GM12864 (cell line): ENCODE data around the gene SMAD4.

Experiments used
- DNase-seq: peaks from one replicate; pipeline ENCODE4 v3.0.0-alpha.2; 2011; ENCODE audit warnings: low read depth
- H3K4me3 ChIP-seq: 2 replicates; pipeline ENCODE4 v1.5.1; 2011; ENCODE audit warnings: mild to moderate bottlenecking, low read depth, low read length, control low read depth
- TF ChIP-seq, protein P1 (sequence below): IDR thresholded peaks from 2 replicates; pipeline ENCODE4 v1.5.1; 2011; ENCODE audit warnings: low read depth, mild to moderate bottlenecking, moderate library complexity, low read length, control low read depth, inconsistent platforms; ENCODE audit errors: missing control alignments

Gene SMAD4

DNA sequence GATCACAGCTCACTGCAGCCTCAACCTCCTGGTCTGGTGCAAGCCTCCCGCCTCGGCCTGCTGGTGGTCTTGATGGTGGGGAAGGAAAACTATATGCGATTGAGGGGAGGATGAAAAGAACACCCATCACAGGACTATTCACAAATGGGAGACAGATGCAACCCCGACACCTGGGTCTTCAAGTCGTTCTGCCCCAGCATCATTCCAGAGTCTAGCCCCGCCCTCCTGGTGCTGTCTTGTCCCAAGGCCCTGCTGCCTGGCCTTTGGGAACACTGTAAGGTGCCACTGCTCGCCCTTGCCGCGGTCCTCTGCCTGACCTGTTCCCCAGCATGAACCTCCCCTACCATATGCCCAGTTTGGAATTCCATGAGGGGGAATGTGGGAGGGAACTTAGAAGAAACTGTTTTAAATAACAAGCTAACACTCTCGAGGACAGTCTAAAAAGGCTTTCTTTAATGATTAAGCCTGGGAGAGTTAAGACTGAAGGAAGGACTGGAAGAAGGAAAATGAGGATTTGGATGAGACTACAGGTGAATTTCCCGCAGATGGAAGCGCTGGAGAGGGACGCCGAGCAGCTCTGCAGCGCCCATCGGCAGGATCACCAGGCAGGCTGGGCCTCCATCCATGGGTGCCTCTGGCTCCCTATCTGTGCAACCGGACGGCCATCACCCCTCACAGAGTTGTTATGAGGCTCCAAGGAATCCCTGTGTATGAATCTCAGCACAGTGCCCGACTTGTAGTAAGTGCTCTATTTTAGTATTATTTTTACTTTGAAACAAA is 92.4 kb downstream of the SMAD4 start:
- no peak overlapping the region for H3K4me3 ChIP-seq
- TF ChIP-seq, protein P1, sequence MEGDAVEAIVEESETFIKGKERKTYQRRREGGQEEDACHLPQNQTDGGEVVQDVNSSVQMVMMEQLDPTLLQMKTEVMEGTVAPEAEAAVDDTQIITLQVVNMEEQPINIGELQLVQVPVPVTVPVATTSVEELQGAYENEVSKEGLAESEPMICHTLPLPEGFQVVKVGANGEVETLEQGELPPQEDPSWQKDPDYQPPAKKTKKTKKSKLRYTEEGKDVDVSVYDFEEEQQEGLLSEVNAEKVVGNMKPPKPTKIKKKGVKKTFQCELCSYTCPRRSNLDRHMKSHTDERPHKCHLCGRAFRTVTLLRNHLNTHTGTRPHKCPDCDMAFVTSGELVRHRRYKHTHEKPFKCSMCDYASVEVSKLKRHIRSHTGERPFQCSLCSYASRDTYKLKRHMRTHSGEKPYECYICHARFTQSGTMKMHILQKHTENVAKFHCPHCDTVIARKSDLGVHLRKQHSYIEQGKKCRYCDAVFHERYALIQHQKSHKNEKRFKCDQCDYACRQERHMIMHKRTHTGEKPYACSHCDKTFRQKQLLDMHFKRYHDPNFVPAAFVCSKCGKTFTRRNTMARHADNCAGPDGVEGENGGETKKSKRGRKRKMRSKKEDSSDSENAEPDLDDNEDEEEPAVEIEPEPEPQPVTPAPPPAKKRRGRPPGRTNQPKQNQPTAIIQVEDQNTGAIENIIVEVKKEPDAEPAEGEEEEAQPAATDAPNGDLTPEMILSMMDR, result no peak
- no peak for DNase-seq

GRCh38 chr18:51123046-51123395 is 93.0 kb downstream of the SMAD4 start:
- TF ChIP-seq, protein P1, result no peak
- H3K4me3 ChIP-seq, result no peak overlapping the region
- DNase-seq, result no peak

DNA sequence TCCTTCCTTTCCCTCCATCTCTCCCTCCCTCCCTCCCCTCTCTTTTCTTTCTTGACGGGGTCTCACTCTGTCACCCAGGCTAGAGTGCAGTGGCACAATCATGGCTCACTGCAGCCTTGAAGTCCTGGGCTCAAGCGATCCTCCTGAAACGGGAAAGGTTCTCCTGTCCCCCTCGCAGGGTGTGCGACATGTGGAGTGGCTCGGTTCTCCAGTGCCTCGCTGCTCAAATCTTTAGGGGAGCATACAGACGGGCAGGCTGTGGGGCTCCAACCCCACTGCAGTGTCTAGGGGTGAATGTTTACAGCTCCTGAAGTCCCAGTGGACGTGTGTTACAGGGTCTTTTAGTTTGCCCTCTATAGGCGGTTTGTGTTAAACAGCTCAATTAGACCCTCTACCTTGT is 93.5 kb downstream of the SMAD4 start:
- no peak overlapping the region for H3K4me3 ChIP-seq
- DNase-seq, result no peak
- TF ChIP-seq, protein P1, result no peak

DNA sequence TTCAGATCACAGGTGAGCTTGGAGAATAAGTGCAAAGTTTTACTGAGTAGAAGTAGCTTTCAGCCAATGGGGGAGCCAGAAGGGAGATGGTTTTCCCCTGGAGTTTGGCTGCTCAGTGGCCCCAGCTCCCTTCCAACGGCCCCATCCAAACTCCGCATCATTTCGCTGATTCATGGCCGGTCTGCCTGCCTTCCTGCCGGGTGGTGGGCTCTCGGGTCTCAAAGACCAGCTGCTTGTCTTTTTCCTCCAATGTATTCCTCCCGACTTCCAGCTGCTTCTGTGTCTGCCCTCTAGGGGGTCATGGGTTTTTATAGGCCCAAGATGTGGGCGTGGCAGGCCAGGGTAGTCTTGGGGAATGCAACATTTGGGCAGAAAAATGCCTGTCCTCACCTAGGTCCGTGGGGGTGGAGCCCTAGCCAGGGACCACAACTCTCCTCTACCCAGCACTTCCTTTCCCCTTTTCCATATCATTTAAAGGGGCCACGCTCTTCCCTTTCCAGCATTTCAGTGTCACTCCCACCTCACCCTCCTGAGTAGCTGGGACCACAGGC is 94.0 kb downstream of the SMAD4 start:
- no peak overlapping the region for H3K4me3 ChIP-seq
- TF ChIP-seq, protein P1, result no peak
- no peak for DNase-seq

DNA sequence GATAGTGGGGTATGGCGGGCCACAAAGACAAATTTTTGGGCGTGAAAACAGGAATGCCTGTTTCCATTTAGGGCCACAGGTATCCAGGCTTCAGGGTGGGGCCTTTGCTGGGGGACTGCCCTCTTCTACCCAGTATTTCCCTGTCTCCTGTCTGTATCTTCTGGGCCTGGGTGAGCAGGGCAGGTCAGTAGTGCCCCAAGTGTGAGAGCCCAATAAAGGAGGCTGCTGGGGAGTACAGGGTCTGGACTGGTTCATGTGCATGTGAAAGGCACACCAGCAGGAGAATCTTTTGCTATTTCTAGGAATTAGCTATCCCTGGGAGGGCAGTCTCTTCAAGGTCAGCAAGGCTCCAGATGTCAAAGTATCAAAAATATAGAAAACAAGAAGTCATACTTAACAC is 96.0 kb downstream of the SMAD4 start:
- H3K4me3 ChIP-seq, result no peak overlapping the region
- DNase-seq, result no peak
- TF ChIP-seq, protein P1, result no peak

DNA sequence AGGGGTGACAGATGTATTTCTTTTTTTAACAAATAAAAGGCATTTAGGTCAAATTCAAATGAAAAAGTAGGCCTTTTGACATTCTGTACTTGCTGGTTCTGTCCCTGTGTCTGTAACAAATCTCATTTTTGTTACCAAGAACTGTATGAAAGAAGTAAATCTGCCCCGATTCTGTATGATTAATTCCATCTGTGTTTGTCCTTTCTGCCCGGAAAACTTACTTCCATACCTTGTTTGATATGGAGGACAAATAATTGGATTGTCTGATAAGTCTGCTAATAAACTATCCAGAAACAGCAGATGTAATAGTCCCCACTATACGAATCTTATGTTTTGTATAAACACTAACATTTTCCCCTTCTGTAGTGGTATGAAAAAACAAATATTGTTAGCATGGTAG is 97.7 kb downstream of the SMAD4 start:
- no peak overlapping the region for H3K4me3 ChIP-seq
- TF ChIP-seq, protein P1, result no peak
- no peak for DNase-seq

- H3K4me3 ChIP-seq, result no peak overlapping the region
- DNase-seq, result no peak
- TF ChIP-seq, protein P1, result no peak
Measured at GRCh38 chr18:51128533-51128932, 98.5 kb downstream of the SMAD4 start.
